H1 (cell line): ENCODE results near the gene PAQR7. TPM values are rescaled to one million over a fixed set of nuclear protein-coding genes. Genes with fewer than 3 reads are reported as not detected.
A peak's percentile ranks its signal among the peaks of the same experiment; 100 is the strongest.

Experiments
- BCL11A ChIP-seq, 2 experiments: IDR thresholded peaks; one replicate each; pipeline ENCODE4 v1.6.1; 2011; ENCODE audit warnings: low read depth in 2 of 2, low read length in 2 of 2, mild to moderate bottlenecking in 2 of 2
- EP300 ChIP-seq, 2 experiments: IDR thresholded peaks; 1 replicate in 1 of 2; 2 replicates in 1 of 2; pipeline ENCODE4 v1.6.1; 2011 to 2012; ENCODE audit warnings: low read depth in 2 of 2, low read length in 2 of 2, mild to moderate bottlenecking in 2 of 2, borderline replicate concordance in 1 of 2, inconsistent platforms in 1 of 2, moderate library complexity in 1 of 2
- EZH2 ChIP-seq: fragments of 200-600 bp; sonication (generic); IDR thresholded peaks from 2 replicates; pipeline ENCODE4 v1.7.1; 2012; ENCODE audit warnings: low read depth, mild to moderate bottlenecking, moderate library complexity, low read length, inconsistent platforms; ENCODE audit not compliant: severe bottlenecking
- GTF2F1 ChIP-seq: IDR thresholded peaks from 2 replicates; pipeline ENCODE4 v1.6.1; 2012; ENCODE audit warnings: low read depth, low read length, improper control_type of control experiment, borderline replicate concordance
- JUND ChIP-seq: IDR thresholded peaks from 2 replicates; pipeline ENCODE4 v1.6.1; 2011; ENCODE audit warnings: mild to moderate bottlenecking, improper control_type of control experiment, low read length
- KDM5A ChIP-seq: fragments of 200-600 bp; IDR thresholded peaks from 2 replicates; pipeline ENCODE4 v1.7.1; 2012; ENCODE audit warnings: mild to moderate bottlenecking, low read length, inconsistent platforms, mixed read lengths
- MAFK ChIP-seq: IDR thresholded peaks from 2 replicates; pipeline ENCODE4 v1.6.1; 2012; ENCODE audit warnings: low read depth, mild to moderate bottlenecking, improper control_type of control experiment, low read length
- PHF8 ChIP-seq: fragments of 200-600 bp; sonication (generic); conservative IDR thresholded peaks from 2 replicates; pipeline ENCODE4 v1.7.1; 2012; ENCODE audit warnings: low read depth, mild to moderate bottlenecking, inconsistent platforms, low read length, moderate library complexity
- RNF2 ChIP-seq: fragments of 200-900, 300-1000 bp; sonication (generic); IDR thresholded peaks from 2 replicates; pipeline ENCODE4 v1.7.1; 2016; ENCODE audit warnings: borderline replicate concordance, low read depth, mild to moderate bottlenecking, antibody characterized with exemption, low read length; ENCODE audit not compliant: poor library complexity, severe bottlenecking; ENCODE audit errors: missing control alignments
- SIN3A ChIP-seq, 2 experiments: IDR thresholded peaks in 1 of 2; conservative IDR thresholded peaks in 1 of 2; 2 replicates each; pipeline ENCODE4 v1.6.1; 2011 to 2012; ENCODE audit warnings: low read length in 2 of 2, improper control_type of control experiment in 1 of 2, low read depth in 1 of 2, mild to moderate bottlenecking in 1 of 2
- SIX5 ChIP-seq: IDR thresholded peaks from 2 replicates; pipeline ENCODE4 v1.6.1; 2011; ENCODE audit warnings: mild to moderate bottlenecking, low read depth, low read length
- YY1 ChIP-seq: IDR thresholded peaks from 2 replicates; pipeline ENCODE4 v1.6.1; 2011; ENCODE audit warnings: low read depth, mild to moderate bottlenecking, low read length
- polyA plus RNA-seq, 7 experiments: library from polyadenylated mRNA; depleted of rRNA in 3 of 7; stranded (reverse) in 5 of 7; unstranded in 2 of 7; fragments of >200 nt in 5 of 7; fragments of 200-250 nt in 2 of 7; gene quantifications; 1 replicate in 5 of 7; 2 replicates in 1 of 7; 4 replicates in 1 of 7; pipeline versions ENCODE4 v1.2.1 to v1.2.3, GENCODE V29; 2011 to 2013; ENCODE audit warnings: missing spikeins in 2 of 7, mixed read lengths in 2 of 7
- total RNA-seq: library from RNA; stranded (reverse); fragmentation: NEBNext Ultra II Directional; extraction: Animal tissue kit (Norgen Biotek cat#: 25700); gene quantifications from 2 replicates; pipeline ENCODE4 v1.2.1, GENCODE V29; 2021

PAQR7 gene
- total and polyA plus RNA-seq, 2 of the 8 experiments (the other 6 are each of a cell fraction or from before 2014, with no cell fraction given): 7.3 to 7.4 TPM

DNA sequence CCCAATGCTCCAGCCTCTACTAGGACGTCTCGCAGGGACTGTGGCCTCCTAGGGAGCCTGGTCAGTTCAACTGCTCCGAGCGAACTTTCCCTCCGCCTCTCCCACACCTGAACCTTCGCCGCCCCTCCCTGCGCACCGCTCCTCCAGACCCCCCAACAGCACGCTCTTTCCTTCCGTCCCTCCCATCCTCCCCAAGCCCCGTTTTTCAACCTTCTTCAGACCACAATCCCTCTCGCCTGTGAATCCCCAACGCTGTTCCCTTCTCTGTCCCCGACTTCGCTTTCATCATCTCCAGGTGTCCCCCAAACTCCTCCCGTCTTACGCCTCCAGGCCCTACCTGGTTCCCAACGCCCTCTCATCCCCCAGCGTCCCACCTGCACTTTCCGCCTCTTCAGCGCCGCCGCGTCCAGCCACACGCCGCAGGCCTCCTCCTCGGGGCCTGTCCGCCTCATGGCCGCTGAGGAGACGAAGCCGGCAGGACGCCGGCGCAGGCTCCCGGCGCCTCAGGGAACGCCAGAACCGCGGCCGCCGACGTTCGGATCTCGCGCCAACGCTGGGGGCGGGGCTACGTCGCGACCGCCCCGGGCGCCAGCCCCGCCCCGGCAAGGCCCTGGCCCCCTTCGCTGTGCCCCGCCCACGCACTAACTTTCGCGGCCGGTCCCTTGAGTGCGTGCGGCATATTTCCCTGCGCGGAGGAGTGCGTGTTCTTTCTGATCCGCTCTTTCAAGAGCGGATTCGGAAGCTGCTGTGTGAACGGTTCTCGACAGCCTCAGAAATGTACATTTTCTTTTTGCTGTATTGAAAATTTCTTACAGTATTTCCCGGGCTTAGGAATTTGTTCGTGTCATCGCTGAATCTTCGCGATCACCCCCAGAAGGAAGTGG, 16.4 kb downstream of the PAQR7 start, which contains the start of gene AUNIP (continued):
- TF ChIP-seq SIN3A (conservative IDR thresholded peaks at IDR 0.05 in 1 of 2, IDR thresholded peaks at IDR 0.05 in 1 of 2; ENCODE audit: low read depth in 1 of 2, low read length in 2 of 2): peak in 1 of 2 experiments; percentile 70; a peak in 2 of 4 replicates
- no peak for TF ChIP-seq RNF2
- peak; percentile 83 for TF ChIP-seq YY1
- no peak for TF ChIP-seq SIX5
- TF ChIP-seq EZH2: no peak
- no peak for TF ChIP-seq BCL11A (IDR thresholded peaks at IDR 0.05; ENCODE audit: low read depth in 2 of 2, low read length in 2 of 2)
- no peak for TF ChIP-seq GTF2F1
- TF ChIP-seq KDM5A: no peak
- no peak for TF ChIP-seq MAFK
- no peak for TF ChIP-seq EP300 (IDR thresholded peaks at IDR 0.05; ENCODE audit: borderline replicate concordance in 1 of 2, low read depth in 2 of 2, low read length in 2 of 2)
- TF ChIP-seq JUND: no peak
- TF ChIP-seq PHF8: peak; percentile 93
